ENCODE results near the gene ARFGAP1. TPM values are rescaled to one million over a fixed set of nuclear protein-coding genes. Genes with fewer than 3 reads are reported as not detected.

ARFGAP1 gene
- total RNA-seq, 4 donors from 2014 or later, result 16.1 to 46.2 (median 22.7) TPM

GRCh38 chr20:63276956-63277355 lies 4.3 kb downstream of the ARFGAP1 start:
- TF ChIP-seq, protein P1, sequence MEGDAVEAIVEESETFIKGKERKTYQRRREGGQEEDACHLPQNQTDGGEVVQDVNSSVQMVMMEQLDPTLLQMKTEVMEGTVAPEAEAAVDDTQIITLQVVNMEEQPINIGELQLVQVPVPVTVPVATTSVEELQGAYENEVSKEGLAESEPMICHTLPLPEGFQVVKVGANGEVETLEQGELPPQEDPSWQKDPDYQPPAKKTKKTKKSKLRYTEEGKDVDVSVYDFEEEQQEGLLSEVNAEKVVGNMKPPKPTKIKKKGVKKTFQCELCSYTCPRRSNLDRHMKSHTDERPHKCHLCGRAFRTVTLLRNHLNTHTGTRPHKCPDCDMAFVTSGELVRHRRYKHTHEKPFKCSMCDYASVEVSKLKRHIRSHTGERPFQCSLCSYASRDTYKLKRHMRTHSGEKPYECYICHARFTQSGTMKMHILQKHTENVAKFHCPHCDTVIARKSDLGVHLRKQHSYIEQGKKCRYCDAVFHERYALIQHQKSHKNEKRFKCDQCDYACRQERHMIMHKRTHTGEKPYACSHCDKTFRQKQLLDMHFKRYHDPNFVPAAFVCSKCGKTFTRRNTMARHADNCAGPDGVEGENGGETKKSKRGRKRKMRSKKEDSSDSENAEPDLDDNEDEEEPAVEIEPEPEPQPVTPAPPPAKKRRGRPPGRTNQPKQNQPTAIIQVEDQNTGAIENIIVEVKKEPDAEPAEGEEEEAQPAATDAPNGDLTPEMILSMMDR (IDR thresholded peaks at IDR 0.05; ENCODE audit: low read depth), result no peak

GRCh38 chr20:63277466-63278272 lies 5.1 kb downstream of the ARFGAP1 start:
- TF ChIP-seq, protein P1 (IDR thresholded peaks at IDR 0.05; ENCODE audit: low read depth), result no peak

GRCh38 chr20:63278661-63279060 lies 6.0 kb downstream of the ARFGAP1 start:
- TF ChIP-seq, protein P1 (IDR thresholded peaks at IDR 0.05; ENCODE audit: low read depth), result no peak

GRCh38 chr20:63279931-63280330 lies 7.3 kb downstream of the ARFGAP1 start:
- TF ChIP-seq, protein P1 (IDR thresholded peaks at IDR 0.05; ENCODE audit: low read depth), result no peak

DNA sequence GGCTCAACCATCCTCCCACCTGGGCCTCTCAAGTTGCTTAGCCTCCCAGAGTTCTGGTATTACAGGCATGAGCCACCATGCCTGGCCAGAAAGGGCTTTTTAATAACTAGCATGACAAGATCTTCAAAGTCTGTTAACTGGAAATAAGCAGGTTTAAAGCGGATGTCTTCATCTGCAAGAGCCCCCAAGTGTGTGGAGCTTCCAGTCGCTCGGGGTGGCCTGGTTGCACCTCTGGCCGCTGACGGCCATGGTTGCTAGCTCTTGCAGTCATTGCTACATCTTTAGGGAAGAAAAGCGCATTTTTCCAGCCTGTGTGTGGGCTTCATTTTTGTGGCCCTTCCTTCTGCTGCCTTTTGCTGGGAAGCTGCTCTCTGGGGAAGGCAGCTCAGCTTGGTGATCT lies 7.8 kb downstream of the ARFGAP1 start:
- TF ChIP-seq, protein P1 (IDR thresholded peaks at IDR 0.05; ENCODE audit: low read depth), result no peak

DNA sequence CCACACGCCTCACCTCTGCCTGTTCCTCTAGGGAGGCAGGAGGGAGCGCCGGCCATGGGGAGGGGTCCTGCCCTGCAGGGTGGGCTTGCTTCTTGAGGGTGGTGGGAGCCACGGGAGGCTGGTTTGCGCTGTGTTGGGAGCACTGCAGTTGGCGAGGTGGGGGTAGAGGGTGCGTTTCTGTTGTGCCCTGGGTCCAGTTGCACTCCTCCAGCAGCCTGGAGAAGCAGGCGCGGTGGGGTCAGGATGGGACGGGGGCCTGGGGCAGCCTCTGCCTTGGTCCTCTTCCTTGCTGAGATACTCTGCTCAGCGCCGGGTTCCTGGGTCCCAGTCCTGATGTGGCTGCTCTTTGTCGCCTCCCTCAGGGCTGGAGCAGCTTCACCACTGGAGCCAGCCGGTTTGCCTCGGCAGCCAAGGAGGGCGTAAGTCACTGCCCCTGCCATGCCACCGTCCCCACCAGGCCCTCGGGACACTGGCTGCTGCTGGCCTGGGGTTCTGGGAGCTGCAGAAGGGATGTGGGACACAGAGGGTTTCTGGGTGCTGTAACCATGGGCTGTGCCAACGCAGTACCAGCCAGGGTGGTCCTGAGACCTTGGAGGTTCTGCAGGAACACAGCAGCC lies 8.4 kb downstream of the ARFGAP1 start:
- TF ChIP-seq, protein P1 (IDR thresholded peaks at IDR 0.05; ENCODE audit: low read depth), result no peak

Data from subcutaneous adipose tissue (tissue), 4 donors.